Cardiac muscle cell (in vitro differentiated cells and primary cell): ENCODE results near the gene OR4D1. TPM values are rescaled to one million over a fixed set of nuclear protein-coding genes. Genes with fewer than 3 reads are reported as not detected.

Experiments used
- DNase-seq, 2 donors: peaks; one replicate each; pipeline versions ENCODE4 v3.0.0 to v3.0.0-alpha.2; 2010 to 2017; ENCODE audit warnings: low read depth in 1 of 2, low spot score in 1 of 2
- H3K27ac ChIP-seq: fragments of 200-600 bp; sonication (generic); 2 replicates; pipeline ENCODE4 v1.5.1; 2016
- H3K27me3 ChIP-seq: fragments of 200-600 bp; sonication (generic); 2 replicates; pipeline ENCODE4 v1.6.0; 2016; ENCODE audit warnings: control low read depth
- H3K36me3 ChIP-seq: fragments of 200-600 bp; sonication (generic); 2 replicates; pipeline ENCODE4 v1.5.1; 2016; ENCODE audit warnings: control low read depth
- H3K4me1 ChIP-seq: fragments of 200-600 bp; sonication (generic); 2 replicates; pipeline ENCODE4 v1.8.1; 2017; ENCODE audit warnings: low read depth, mild to moderate bottlenecking, mixed run types
- H3K4me3 ChIP-seq: fragments of 200-600 bp; sonication (generic); 2 replicates; pipeline ENCODE4 v1.5.1; 2016; ENCODE audit warnings: mild to moderate bottlenecking
- H3K9me3 ChIP-seq: fragments of 200-600 bp; sonication (generic); 2 replicates; pipeline ENCODE4 v1.5.1; 2017; ENCODE audit warnings: low read depth, mild to moderate bottlenecking, control low read depth
- CTCF ChIP-seq: IDR thresholded peaks from 2 replicates; pipeline ENCODE4 v1.5.1; 2012; ENCODE audit warnings: low read depth, mild to moderate bottlenecking, low read length
- polyA plus RNA-seq: library from polyadenylated mRNA; unstranded; fragments of >200 nt; fragmentation: Nextera tagmentation; extraction: Ambion mirVana; gene quantifications from 2 replicates; pipeline ENCODE4 v1.2.1, GENCODE V29; 2016
- total RNA-seq: library from RNA; depleted of rRNA; stranded (reverse); fragments of >200 nt; gene quantifications from 2 replicates; pipeline ENCODE4 v1.2.3, GENCODE V29; 2016

The OR4D1 gene
- total and polyA plus RNA-seq, 2 experiments from 2014 or later, result not detected

- H3K27ac ChIP-seq, result no peak overlapping the region
- peaks cover 7% of the 10 kb centered on the region for H3K27me3 ChIP-seq
- H3K4me3 ChIP-seq, result no peak overlapping the region
- TF ChIP-seq CTCF, result no peak
- H3K9me3 ChIP-seq, result no peaks in the 10 kb centered on the region
- DNase-seq, result no peak
- H3K36me3 ChIP-seq, result no peaks in the 10 kb centered on the region
- no peaks in the 10 kb centered on the region for H3K4me1 ChIP-seq
Measured at GRCh38 chr17:58193641-58194255, 45.6 kb downstream of the OR4D1 start.

DNA sequence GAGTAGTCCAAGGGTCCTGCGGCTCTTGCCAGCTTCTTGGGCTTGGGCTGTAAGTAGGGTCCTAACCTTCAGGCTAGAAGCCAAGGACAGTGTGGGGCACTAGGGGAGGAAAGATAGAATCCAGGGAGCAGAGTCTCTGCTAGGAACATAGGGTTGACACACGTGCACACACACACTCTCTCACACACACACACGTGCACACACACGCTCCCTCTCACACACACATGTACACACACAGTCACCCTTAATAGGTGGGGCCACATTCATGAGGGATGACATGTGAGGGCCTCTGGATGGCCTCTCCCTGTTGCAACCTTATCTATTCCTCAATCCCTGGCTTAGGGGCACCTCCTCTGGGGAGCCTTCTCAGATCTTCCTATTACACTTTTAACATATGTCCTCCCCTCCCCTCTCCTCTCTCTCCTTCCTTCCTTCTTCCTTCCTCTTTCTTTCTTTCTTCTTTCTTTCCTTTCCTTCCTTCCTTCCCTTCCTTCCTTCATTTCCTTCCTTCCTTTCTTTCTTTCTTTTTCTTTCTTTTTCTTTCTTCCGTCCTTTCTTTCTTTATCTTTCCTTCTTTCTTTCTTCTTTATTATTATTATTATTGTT, 47.4 kb downstream of the OR4D1 start:
- peaks cover 9% of the 10 kb centered on the region for H3K27me3 ChIP-seq
- no peak for DNase-seq
- no peaks in the 10 kb centered on the region for H3K9me3 ChIP-seq
- no peak overlapping the region for H3K27ac ChIP-seq
- TF ChIP-seq CTCF, result no peak
- H3K4me1 ChIP-seq, result no peaks in the 10 kb centered on the region
- no peak overlapping the region for H3K4me3 ChIP-seq
- H3K36me3 ChIP-seq, result no peaks in the 10 kb centered on the region

DNA sequence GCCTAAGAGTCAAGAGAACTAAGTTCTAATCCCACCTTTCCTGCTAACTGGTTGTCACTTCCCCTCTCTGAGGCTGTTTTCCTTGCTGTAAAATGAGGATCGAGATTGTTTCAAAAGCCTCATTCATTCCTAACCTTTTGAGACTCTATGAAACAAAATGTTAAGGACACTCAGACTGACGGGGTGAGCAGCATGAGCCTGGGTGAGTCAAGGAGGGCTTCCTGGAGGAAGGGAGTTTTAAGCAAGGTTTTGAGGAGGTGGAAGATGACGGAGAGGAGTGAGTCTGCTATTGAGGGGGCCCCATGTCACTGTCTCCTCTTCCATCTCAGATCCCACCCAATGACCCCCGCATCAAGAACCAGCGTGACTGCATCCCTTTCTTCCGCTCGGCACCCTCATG, 48.4 kb downstream of the OR4D1 start:
- no peak overlapping the region for H3K27ac ChIP-seq

DNA sequence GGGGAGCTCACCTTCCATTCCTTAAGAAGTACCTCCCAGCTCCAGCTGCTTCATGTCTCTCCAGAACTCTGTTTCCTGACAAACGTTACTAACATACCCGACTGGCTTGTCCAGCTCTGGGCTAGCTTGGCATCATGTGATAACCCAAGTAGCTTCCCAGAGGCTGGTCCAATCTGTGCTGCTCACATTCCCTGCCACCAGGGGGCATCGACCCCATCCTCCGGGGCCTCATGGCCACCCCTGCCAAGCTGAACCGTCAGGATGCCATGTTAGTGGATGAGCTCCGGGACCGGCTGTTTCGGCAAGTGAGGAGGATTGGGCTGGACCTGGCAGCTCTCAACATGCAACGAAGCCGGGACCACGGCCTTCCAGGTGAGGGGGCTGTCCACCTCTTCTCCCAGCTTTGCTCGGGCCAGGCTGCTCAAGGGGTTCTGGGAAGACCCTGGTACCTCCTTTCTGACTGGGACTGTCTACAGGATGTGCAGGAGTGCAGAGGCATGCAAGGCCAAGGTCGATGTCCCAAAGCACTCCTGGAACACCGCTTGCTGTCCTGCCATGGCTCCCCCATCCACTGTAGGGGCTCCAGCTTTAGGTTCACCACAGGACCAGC, 51.9 kb downstream of the OR4D1 start:
- H3K4me3 ChIP-seq, result no peak overlapping the region
- H3K9me3 ChIP-seq, result no peaks in the 10 kb centered on the region
- no peaks in the 10 kb centered on the region for H3K4me1 ChIP-seq
- H3K27me3 ChIP-seq, result peaks cover 9% of the 10 kb centered on the region
- no peaks in the 10 kb centered on the region for H3K36me3 ChIP-seq
- DNase-seq, result peak; percentile 36 to 60
- no peak overlapping the region for H3K27ac ChIP-seq
- peak; percentile 65 for TF ChIP-seq CTCF

More for the DNA sequence above, 48.4 kb downstream of the OR4D1 start:
- Histone ChIP-seq H3K9me3 (no peaks in the 10 kb centered on the region), H3K36me3 (no peaks in the 10 kb centered on the region), H3K4me1 (no peaks in the 10 kb centered on the region), H3K27me3 (peaks cover 9% of the 10 kb centered on the region), H3K4me3 (no peak overlapping the region)
- TF ChIP-seq CTCF, result no peak
- DNase-seq, result no peak

- TF ChIP-seq CTCF, result no peak
- Histone ChIP-seq H3K4me1 (no peaks in the 10 kb centered on the region), H3K4me3 (no peak overlapping the region), H3K27ac (no peak overlapping the region), H3K27me3 (peaks cover 9% of the 10 kb centered on the region), H3K36me3 (peaks cover 3% of the 10 kb centered on the region), H3K9me3 (no peaks in the 10 kb centered on the region)
- no peak for DNase-seq
Measured at GRCh38 chr17:58202859-58203258, 54.7 kb downstream of the OR4D1 start.
